Activated CD8-positive, alpha-beta T cell treated with anti-CD3 and anti-CD28 coated beads, Interleukin-2, amount 10 ng/mL, durations not matched to agents 7 days and 5 days (primary cell): ENCODE results near the gene SLC43A1. TPM values are rescaled to one million over a fixed set of nuclear protein-coding genes. Genes with fewer than 3 reads are reported as not detected.

ENCODE experiments used
- ATAC-seq: fragments of 150-1000 bp; cut with Tn5 transposase; one replicate; pipeline ENCODE4 v1.10.0; 2021; ENCODE audit warnings: moderate library complexity
- CTCF ChIA-PET: fragments of 350-600 bp; sonication (Branson Sonifier 250); formaldehyde crosslinking; loops from one replicate; lab custom pipeline; 2021; ENCODE audit warnings: antibody characterized with exemption; lab: Charles Lee
- POLR2A ChIA-PET: fragments of 350-600 bp; sonication (Branson Sonifier 250); formaldehyde crosslinking; loops from one replicate; lab custom pipeline; 2021; ENCODE audit warnings: antibody characterized with exemption; lab: Charles Lee
- DNase-seq: peaks from one replicate; pipeline ENCODE4 v3.0.0-alpha.2; 2020
- H3K27ac Mint-ChIP-seq: one replicate; pipeline ENCODE4 v1.8.0; 2021; ENCODE audit warnings: mild to moderate bottlenecking, mixed read lengths
- H3K27me3 Mint-ChIP-seq: one replicate; pipeline ENCODE4 v1.8.0; 2021; ENCODE audit warnings: low read depth, mixed read lengths
- H3K36me3 Mint-ChIP-seq: one replicate; pipeline ENCODE4 v1.8.0; 2021; ENCODE audit warnings: low read depth, mixed read lengths
- H3K4me1 Mint-ChIP-seq: one replicate; pipeline ENCODE4 v1.8.0; 2021; ENCODE audit warnings: low read depth, mixed read lengths
- H3K4me3 Mint-ChIP-seq: one replicate; pipeline ENCODE4 v1.8.0; 2021; ENCODE audit warnings: mild to moderate bottlenecking, mixed read lengths
- H3K9me3 Mint-ChIP-seq: one replicate; pipeline ENCODE4 v1.8.0; 2022; ENCODE audit warnings: mixed read lengths; ENCODE audit not compliant: insufficient read depth
- total RNA-seq, 2 experiments: library from RNA; stranded (reverse); gene quantifications; one replicate each; pipeline ENCODE4 v1.2.3, GENCODE V29; 2021

Gene SLC43A1
- total RNA-seq, 2 experiments from 2014 or later: 26.4 to 28.4 TPM

DNA sequence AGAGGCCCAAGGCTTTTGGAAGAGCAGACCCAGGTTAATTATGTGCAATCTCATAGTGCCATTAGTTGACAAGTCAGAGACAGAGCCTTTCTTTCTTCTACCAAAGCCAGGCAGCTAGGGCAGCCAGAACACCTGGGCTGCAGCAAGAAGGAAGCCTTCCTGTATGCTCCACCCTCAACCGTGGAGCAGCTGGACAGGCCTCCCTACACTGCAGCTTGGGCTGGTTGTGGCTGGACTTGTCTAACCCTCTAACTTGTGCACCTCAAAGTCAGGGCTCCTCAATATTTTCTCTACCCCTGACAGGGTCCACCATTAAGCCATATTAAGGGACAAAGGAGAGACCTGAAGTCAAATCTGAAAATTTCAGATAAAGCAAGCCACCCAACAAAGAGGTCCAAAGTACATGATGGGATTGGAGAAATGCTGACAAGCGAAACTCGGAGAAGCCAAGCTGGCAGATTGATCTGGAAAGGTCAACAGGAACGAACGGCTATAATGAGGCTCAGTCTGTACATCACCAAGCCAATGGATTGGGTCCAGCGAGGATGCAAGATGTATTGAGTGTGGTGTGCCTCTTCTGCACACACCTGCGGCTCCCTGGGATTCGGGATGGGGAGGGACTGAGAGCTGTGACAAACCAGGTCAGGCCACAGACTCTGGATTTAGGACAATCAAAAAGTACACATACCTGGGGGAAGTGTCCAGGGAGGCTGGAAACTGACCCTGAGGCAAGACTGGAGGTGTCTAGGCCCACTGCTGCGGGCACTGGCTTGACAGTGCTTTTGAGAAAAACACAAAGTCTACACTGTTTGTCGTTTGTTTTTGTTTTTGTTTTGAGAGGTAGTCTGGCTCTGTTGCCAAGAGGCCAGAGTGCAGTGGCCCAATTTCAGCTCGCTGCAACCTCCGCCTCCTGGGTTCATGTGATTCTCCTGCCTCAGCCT is 76.9 kb downstream of the SLC43A1 start:
- ATAC-seq: no peak
- H3K27ac Mint-ChIP-seq: no peak overlapping the region

DNA sequence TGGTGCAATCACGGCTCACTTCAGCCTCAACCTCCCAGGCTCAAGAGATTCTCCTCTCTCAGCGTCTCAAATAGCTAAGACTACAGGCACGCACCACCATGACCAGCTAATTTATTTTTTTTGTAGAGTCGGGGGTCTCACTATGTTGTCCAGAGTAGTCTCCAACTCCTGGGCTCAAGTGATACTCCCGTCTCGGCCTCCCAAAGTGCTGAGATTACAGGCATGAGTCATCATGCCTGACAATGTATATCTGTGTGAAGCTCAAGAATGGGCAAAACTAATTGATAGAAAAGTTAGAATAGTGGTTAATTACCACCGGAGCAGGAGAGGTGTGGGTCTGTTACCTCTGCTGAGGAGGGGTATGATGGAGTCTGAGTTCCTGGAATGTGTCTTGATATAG is 79.5 kb downstream of the SLC43A1 start:
- H3K4me3 Mint-ChIP-seq: no peak overlapping the region
- peaks cover 5% of the 10 kb centered on the region for H3K4me1 Mint-ChIP-seq
- ChIA-PET CTCF (interaction anchor here (1.5 to 1.6 kb wide), 2 partner anchors 21 to 22 kb away, joined by 6 to 9 read pairs; no protein-coding TSS in a partner anchor), POLR2A (no interaction called here)
- no peaks in the 10 kb centered on the region for H3K9me3 Mint-ChIP-seq
- H3K36me3 Mint-ChIP-seq: no peaks in the 10 kb centered on the region
- ATAC-seq: no peak
- no peak overlapping the region for H3K27ac Mint-ChIP-seq
- peaks cover 6% of the 10 kb centered on the region for H3K27me3 Mint-ChIP-seq
- no peak for DNase-seq

More for the DNA sequence above, 76.9 kb downstream of the SLC43A1 start:
- no peak overlapping the region for H3K4me3 Mint-ChIP-seq
- peaks cover 6% of the 10 kb centered on the region for H3K27me3 Mint-ChIP-seq
- DNase-seq: no peak
- no peaks in the 10 kb centered on the region for H3K9me3 Mint-ChIP-seq
- no peaks in the 10 kb centered on the region for H3K36me3 Mint-ChIP-seq
- ChIA-PET CTCF (interaction anchor here (1.0 to 1.4 kb wide), 3 partner anchors 13 to 42 kb away, joined by 3 to 5 read pairs (median 3); no protein-coding TSS in a partner anchor), POLR2A (no interaction called here)
- H3K4me1 Mint-ChIP-seq: no peaks in the 10 kb centered on the region

DNA sequence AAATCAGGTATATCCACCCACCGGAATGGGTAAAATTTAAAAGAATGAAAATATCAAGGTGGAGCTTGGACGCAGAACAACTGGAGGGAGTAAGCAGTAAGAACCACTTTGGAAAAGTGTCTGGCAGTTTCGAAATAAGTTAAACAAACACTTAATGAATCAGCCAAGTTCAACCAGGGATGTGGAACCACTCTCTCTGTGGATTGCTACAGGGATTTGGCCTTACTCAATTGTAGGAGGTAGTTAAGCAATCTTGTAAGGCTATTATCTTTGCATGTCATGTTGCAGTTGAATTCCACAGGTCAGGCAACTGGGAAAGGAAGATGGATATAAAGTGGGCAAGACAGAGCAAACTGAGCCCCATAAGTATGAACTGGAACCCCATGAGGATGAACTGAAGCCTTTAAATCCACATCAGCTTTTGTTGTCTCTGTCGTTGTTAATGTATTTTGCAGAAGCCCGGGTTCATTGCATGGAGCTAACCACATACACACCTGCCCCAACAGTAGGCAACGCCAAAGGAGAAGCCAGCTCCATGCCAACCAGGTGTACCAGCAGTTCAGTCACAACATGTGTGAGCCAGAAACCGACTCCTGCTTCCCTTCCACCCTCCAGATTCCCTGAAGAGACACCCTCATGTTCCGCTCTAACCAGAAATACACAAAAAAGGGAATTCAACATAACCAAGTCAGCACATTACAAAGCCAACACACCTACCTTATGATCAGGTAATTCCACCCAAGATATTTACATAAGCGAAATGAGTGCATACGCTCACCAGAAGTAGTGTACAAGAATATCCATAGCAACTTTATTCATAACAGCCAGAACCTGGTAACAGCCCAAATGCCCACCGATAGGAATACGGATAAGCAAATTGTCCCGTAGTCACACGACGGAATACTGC is 80.6 kb downstream of the SLC43A1 start:
- DNase-seq (no peak), ATAC-seq (no peak)
- Mint-ChIP-seq H3K9me3 (no peaks in the 10 kb centered on the region), H3K4me1 (peaks cover 5% of the 10 kb centered on the region), H3K4me3 (no peak overlapping the region), H3K36me3 (no peaks in the 10 kb centered on the region), H3K27me3 (peaks cover 7% of the 10 kb centered on the region), H3K27ac (no peak overlapping the region)
- ChIA-PET CTCF (interaction anchor here (0.9 to 1.9 kb wide), 2 partner anchors 23 to 92 kb away, joined by 3 to 12 read pairs; no protein-coding TSS in a partner anchor), POLR2A (interaction anchor here (0.6 kb wide), 1 partner anchor 8 kb away, joined by 3 read pairs; no protein-coding TSS in a partner anchor)

Other genes with a start within 250 kb of the SLC43A1 start
- gene TNKS1BP1, start 190.8 kb downstream of the SLC43A1 start, total RNA-seq: 10 to 100 TPM; 10.5 to 10.9 TPM
- 100 to 1,000 TPM; 185 to 191 TPM for gene SSRP1, start 179.8 kb downstream of the SLC43A1 start, total RNA-seq
- not detected for gene P2RX3, start 177.3 kb downstream of the SLC43A1 start, total RNA-seq
- gene PRG3, start 134.6 kb downstream of the SLC43A1 start, total RNA-seq: not detected
- gene PRG2, start 125.1 kb downstream of the SLC43A1 start, total RNA-seq: under 1 TPM in 1 of 2 experiments, not detected in 1; 0.26 TPM
- gene SLC43A3, start 88.6 kb downstream of the SLC43A1 start, total RNA-seq: 100 to 1,000 TPM; 103 to 120 TPM
- under 1 TPM; 0.47 to 0.57 TPM for gene RTN4RL2, start 55.2 kb downstream of the SLC43A1 start, total RNA-seq
- 10 to 100 TPM; 65.4 to 65.8 TPM for gene TIMM10, start 15.1 kb upstream of the SLC43A1 start, total RNA-seq
- gene SMTNL1, start 21.9 kb upstream of the SLC43A1 start, total RNA-seq: not detected
- gene UBE2L6, start 52.0 kb upstream of the SLC43A1 start, total RNA-seq: 100 to 1,000 TPM; 222 to 232 TPM
- not detected for gene SERPING1, start 82.0 kb upstream of the SLC43A1 start, total RNA-seq
- under 1 TPM; 0.11 to 0.13 TPM for gene YPEL4, start 134.2 kb upstream of the SLC43A1 start, total RNA-seq
- gene CLP1, start 142.1 kb upstream of the SLC43A1 start, total RNA-seq: 10 to 100 TPM; 18.9 to 20.5 TPM
- gene ZDHHC5, start 152.4 kb upstream of the SLC43A1 start, total RNA-seq: 10 to 100 TPM; 77.8 to 82.4 TPM
- 10 to 100 TPM; 13.6 to 14.9 TPM for gene MED19, start 196.5 kb upstream of the SLC43A1 start, total RNA-seq
- gene TMX2, start 196.9 kb upstream of the SLC43A1 start, total RNA-seq: 10 to 100 TPM; 65.0 to 68.7 TPM
- gene SELENOH, start 225.8 kb upstream of the SLC43A1 start, total RNA-seq: 100 to 1,000 TPM; 204 to 210 TPM
- not detected for gene BTBD18, start 236.1 kb upstream of the SLC43A1 start, total RNA-seq
- 1 to 10 TPM; 6.8 to 8.4 TPM for gene CTNND1, start 246.1 kb upstream of the SLC43A1 start, total RNA-seq